ENCODE data around the gene GIGYF2.
"Not testable (repeated sequence)": the region's sequence is repeated elsewhere in the genome, so short reads cannot be mapped to it uniquely, and the experiment has no call there.

Gene GIGYF2

DNA sequence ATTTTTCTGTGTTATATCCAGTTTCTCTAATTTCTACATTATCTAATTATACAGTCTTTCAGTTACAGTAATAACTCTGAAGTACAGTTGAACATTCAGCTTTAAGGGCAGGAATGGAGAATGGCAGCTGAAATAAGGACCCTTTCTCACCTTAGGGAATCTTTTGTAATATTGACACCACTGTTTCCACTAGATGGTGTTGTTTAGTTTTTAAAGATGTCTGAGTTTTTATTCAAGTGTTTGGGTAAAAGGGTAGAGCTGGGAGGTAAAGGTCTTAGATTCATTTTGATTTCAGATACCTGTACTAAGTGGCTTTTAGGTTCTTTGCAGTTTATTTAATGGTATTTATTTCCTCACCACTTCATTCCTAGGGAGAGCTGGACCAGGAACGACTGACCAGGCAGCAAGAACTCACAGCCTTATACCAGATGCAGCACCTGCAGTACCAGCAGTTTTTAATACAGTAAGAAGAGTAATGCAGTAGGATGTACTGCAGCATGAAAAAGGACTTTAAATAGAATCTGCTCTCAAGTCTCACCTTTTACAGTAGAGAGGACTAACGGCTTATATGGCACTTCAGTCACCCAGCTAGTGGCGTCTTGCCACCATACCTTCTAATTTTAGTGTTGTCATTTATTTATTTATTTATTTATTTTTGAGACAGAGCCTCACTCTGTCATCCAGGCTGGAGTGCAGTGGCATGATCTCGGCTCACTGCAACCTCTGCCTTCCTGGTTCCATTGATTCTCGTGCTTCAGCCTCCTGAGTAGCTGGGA lies 112.4 kb downstream of the GIGYF2 start:
- DNase-seq (ENCODE audit: insufficient read length, low spot score) (no peak), FAIRE-seq (no peak)

DNA sequence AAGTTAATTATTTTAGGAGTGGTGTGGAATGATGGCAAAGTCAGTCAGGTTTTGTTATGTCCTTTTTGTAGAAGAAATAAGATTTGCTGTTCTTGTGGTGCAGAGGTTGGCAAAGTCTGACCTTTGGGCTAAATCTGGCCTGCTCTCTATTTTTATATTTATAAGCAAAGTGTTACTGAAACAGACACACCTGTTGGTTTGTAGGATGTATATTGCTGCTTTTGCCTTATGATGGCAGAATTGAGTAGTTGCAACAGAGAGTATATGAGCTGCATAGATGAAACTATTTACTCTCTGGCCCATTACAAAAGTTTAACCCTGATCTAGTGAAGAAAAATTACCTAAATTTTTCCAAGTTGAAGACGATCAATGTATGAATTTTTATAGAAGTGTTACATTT lies 113.3 kb downstream of the GIGYF2 start:
- FAIRE-seq: no peak
- DNase-seq (ENCODE audit: insufficient read length, low spot score): no peak

DNA sequence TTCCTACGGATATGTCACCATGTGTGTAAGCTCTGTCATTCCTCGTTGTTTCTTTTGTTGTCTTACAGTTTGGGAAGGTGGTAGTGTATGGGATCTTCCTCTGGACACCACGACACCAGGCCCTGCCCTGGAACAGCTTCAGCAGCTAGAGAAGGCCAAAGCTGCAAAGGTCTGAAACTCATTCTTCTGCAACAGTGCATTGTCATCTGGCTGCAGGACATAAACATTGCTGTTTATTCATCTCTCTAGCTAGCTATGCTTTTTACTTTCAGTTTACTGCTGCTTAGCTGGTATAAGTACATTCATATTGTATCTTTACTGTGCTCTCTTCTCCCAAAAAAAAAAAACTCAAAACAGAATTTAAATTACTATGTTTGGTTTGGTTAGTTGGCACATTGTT lies 118.4 kb downstream of the GIGYF2 start:
- DNase-seq (ENCODE audit: insufficient read length, low spot score): no peak
- no peak for FAIRE-seq

DNA sequence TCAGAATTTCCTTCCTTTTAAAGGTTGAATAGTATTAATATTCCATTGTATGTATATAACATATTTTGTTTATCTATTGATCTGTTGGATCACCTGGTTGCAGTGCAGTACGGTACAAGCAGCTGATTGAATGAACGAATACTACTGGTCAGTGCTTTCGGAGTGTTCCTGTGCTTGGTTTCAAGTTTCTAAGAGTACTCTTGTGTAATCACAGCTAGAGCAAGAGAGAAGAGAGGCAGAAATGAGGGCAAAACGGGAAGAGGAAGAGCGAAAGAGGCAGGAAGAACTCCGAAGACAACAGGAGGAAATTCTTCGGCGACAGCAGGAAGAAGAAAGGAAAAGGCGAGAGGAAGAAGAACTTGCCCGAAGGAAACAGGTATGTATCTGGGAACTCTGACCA lies 119.5 kb downstream of the GIGYF2 start:
- no peak for DNase-seq (ENCODE audit: insufficient read length, low spot score)
- FAIRE-seq: no peak

DNA sequence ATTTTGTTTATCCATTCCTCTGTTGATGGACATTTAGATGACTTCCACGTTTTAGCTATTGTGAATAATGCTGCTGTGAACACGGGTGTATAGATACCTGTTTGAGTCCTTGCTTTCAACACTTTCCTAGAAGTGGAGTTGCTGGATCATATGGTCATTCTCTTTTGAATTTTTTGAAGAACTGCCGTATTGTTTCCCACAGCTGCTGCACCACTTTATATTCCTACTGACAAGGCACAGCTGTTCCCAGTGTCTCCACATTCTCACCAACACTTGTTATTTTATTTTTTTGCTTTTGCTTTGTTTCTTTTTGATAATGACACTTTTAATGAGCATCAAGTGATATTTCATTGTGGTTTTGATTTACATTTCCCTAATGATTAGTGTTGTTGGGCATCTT lies 120.6 kb downstream of the GIGYF2 start:
- FAIRE-seq (no peak), DNase-seq (ENCODE audit: insufficient read length, low spot score) (no peak)

DNA sequence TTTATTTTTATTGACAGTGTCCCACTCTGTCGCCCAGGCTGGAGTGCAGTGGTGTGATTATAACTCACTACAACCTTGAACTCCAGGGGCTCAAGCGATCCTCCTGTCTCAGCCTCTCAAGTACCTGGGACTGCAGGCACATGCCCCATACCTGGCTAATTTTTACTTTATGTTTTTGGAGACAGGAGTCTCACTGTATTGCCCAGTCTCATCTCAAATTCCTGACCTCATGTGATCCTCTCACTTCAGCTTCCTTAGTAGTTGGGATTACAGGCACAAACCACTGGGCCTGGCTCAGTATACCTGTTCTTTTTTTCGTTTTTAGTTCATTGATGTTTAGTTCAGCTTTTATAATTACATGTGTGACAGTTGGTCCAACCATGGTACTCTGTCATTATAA lies 132.9 kb downstream of the GIGYF2 start:
- DNase-seq (ENCODE audit: insufficient read length, low spot score) (no peak), FAIRE-seq (no peak)

DNA sequence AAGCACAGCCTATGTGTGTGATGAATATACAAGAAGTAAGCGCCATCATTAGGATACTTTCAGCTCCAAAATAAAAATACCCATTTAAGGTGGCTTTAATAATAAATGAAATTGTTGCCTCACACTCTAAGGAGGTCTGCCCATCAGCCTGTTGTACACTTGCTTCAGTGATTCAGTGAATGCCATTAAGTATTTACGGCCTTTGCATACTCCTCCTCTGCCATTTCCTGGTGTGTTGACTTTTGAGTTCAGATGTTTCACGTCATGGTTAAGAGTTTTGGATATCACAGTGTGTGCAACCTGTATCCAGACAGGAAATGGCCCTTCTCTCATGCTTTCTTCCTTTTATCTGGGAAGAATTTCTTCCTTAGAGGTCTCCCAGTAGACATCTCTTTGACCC lies 134.4 kb downstream of the GIGYF2 start:
- FAIRE-seq (no peak), DNase-seq (ENCODE audit: insufficient read length, low spot score) (no peak)

DNA sequence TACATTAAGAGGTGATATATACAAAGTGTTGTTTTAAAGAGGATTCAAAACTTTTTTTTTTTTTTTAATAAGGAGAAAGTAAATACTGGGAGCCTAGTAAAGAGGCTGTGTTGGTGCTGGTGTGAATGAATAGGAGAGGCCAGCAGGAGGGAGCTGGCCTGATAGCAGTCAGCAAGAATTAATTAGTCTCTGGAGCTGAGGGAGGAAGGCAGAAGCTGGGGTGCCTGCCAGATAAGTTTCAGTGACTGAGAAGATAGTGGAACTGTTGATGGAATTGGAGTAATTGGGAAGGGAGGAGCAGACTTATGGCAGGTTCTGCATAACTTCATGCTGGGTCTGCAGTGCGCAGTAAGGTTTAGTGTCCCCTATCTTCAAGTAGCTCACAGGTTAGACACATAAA lies 136.7 kb downstream of the GIGYF2 start:
- FAIRE-seq (no peak), DNase-seq (ENCODE audit: insufficient read length, low spot score) (no peak)

DNA sequence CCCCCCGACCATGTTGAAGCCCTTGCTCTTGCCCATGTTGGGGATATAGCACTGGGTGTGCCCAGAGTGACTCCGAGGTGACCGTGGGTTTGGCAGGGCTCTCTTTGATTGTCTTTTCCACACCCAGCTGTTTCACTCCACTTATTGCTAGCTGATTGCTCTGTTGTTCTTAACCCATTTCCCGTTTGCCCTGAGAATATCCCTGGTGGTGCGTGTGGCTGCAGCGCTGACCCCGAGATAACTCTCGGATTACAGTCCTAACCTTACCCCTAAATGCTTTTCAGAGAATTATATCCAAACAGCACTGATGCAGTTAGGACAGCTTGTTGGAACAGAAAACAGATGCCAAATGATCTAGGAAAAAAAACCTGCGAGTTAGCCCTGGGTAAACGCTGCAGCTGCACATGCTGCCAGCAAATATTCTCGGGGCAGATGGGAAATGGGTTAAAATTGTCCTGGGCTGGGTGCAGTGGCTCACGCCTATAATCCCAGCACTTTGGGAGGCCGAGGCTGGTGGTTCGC lies 138.6 kb downstream of the GIGYF2 start:
- no peak for DNase-seq (ENCODE audit: insufficient read length, low spot score)
- FAIRE-seq: no peak

DNA sequence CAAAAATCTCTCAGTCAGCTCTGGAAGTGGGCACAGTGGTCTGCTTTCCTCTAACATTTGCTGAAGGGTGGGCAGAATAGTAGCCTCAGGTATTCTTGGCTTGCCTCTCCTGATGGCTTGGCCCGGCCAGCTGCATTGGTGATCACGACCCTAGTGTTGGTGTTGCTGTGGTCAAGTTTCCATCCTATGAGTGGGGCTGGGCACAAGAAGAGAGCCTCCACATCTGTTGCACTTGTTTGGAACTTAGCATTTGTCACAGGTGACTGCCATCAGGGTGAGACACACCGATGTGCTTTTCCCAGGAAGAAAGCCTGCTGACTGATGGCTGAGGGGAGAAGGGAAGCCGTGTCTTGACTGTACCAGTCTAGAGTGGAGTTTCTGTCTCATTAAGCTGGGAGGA lies 139.8 kb downstream of the GIGYF2 start:
- no peak for FAIRE-seq
- no peak for DNase-seq (ENCODE audit: insufficient read length, low spot score)

DNA sequence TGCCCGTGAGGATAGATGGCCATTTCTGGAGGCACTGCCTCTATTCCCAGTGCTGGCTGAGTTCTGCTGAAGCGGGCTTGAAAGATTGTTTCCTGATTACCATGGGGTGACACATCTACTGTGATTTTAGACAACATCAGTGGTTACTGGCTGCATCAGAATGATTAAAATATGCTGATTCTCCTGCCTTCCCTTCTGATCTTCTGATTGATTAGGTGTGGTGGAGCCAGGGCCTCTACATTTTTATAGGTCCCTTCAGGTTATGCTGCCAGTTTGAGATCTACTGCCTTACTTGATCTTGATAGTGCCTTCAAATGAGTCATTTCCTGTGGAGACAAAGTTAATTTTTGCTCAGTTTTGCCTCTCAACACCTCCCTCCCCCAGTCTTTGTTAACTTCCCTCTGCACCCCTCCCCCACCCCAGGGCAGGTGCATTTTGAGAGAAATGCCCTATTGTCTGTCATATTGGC lies 141.3 kb downstream of the GIGYF2 start:
- FAIRE-seq (no peak), DNase-seq (ENCODE audit: insufficient read length, low spot score) (no peak)

DNA sequence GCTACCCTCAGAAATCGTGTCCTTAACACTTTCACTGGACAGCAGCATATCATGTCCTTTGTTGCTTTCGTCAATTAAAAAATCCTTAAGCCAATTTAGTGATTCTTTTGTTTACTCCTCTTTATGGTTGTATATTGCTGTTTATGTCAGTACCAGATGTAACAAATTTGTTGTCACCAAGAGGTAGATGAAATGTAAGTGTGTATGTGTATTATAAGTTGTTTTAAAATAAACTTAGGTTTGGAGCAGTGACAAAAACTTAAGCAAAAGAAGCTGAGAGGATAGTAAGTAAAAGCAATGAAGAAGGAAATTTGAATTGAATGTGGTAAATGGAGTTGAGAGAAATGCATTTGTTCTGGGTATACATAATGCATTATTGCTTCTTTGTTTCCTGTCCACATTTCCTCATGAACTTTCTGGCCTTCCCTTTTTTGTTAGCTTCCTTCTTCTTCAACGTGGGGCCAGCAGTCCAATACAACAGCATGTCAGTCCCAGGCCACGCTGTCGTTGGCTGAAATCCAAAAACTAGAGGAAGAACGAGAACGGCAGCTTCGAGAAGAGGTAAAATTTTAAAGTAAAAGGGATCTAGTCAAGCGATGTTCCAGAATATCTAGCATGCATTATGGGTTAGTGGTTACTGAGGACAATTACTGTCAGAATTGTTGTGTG lies 142.4 kb downstream of the GIGYF2 start:
- DNase-seq (ENCODE audit: insufficient read length, low spot score) (no peak), FAIRE-seq (no peak)

DNA sequence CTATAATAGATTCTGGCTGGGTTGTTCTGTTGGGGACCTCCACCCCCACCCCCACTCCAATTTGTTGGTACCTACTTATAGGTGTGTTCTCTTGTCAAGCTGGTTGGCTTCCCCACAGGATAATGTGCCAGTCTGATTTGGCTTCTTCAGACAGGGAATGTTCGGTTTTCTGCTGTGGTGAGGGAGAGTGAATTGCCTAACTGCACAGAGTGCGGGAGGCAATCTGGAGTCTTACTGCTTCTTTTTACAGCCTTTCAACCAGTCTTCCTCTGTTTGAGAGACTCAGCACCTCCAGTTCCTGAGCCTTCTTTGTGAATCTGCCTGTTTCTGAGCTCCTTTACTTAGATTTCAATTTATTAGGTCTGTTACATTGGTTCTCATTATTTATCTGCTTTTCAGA lies 145.6 kb downstream of the GIGYF2 start:
- DNase-seq (ENCODE audit: insufficient read length, low spot score) (no peak), FAIRE-seq (no peak)

DNA sequence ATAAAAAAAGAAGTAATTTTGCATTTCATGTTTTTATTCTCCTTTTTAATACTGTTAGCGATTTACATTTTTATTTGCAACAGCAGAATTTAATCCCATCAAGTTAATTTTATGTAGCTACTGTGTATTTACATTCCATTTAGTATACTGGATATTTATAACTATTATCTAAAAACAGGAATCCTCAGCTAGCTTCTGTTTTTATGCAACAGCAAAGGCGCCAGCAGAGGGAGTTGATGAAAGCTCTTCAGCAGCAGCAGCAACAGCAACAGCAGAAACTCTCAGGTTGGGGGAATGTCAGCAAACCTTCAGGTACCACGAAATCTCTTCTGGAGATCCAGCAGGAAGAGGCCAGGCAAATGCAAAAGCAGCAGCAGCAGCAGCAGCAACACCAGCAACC lies 146.7 kb downstream of the GIGYF2 start:
- FAIRE-seq (no peak), DNase-seq (ENCODE audit: insufficient read length, low spot score) (no peak)

DNA sequence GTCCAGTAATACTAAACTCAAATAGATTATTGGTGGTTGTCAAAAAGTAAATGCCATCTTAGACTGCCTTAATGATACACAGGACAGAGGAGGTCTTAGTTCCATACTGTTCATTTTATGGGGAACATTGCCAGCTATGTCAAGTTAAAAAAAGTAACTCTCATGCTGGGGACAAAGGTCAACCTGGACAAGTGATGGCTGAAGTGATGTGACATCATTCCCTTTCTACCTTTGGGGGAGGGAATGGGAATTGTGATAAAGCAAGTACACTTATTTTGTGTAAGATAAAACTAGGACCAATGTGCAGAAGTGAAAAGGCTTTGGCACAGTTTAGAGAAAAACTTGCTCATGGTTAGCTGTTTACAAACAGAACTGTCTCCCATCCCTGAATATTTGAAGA lies 148.9 kb downstream of the GIGYF2 start:
- DNase-seq (ENCODE audit: insufficient read length, low spot score) (no peak), FAIRE-seq (no peak)

DNA sequence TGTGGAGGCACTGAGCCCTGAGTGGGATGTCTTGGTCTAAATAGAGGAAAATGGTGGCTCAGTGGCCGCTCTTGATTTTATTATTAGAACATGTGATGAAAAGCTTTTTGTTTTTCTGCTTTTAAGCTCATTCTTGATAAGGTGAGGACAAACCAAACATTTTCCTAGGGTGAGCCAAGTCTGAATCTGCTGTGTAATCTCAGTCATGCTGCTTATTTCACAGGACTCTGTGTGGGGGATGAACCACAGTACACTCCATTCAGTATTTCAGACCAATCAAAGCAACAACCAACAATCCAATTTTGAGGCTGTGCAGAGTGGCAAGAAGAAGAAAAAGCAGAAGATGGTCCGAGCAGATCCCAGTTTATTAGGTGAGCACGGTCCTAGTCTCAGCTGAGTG lies 152.9 kb downstream of the GIGYF2 start:
- DNase-seq (ENCODE audit: insufficient read length, low spot score): no peak
- no peak for FAIRE-seq

DNA sequence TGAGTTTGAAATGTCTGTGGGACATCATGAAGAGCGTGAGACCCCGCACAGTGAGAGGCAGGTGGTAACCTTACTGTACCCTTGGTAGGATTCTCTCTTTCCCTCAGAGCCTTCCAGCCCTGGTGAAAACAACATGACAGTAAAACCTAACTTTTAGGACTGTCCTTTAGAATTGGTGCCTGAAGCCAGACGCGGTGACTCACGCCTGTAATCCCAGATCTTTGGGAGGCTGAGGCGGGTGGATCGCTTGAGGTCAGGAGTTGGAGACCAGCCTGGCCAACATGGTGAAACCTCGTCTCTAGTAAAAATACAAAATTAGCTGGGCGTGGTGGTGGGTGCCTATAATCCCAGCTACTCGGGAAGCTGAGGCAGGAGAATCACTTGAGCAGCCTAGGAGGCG lies 154.9 kb downstream of the GIGYF2 start:
- DNase-seq (ENCODE audit: insufficient read length, low spot score); FAIRE-seq: not testable (repeated sequence)

DNA sequence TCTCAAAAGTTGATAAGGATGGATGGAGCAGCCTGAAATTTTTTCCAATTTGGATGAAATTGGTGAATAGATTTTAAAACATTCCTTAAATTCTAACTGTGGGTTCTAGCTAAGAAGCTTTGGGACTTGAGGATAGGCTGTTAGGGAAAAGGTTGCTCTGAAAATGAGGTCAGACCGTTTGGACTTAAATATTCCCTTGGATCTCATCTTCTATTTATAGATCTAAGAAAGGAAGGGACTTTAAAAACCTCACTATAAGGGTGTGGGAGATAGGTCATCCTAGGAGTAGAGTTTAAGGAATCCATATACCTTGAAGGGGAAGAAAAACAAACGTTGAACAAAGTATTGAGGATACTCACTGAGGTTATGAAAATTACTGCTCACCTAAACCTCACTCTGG lies 155.5 kb downstream of the GIGYF2 start:
- DNase-seq (ENCODE audit: insufficient read length, low spot score) (no peak), FAIRE-seq (no peak)

DNA sequence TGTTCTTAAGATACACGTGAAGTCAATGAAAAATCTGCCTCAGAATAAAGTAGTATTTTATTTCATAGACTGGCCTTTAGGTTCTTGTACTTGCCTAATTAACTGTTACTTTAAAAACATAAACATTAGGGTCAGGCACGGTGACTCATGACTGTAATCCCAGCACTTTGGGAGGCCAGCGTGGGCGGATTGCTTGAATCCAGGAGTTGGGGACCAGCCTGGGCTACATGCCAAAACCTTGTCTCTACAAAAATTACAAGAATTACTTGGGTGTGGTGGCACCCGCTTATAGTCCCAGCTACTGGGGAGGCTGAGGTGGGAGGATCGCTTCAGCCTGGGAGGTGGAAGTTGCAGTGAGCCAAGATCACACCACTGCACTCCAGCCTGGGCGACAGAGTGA lies 157.0 kb downstream of the GIGYF2 start:
- FAIRE-seq (no peak), DNase-seq (ENCODE audit: insufficient read length, low spot score) (no peak)

DNA sequence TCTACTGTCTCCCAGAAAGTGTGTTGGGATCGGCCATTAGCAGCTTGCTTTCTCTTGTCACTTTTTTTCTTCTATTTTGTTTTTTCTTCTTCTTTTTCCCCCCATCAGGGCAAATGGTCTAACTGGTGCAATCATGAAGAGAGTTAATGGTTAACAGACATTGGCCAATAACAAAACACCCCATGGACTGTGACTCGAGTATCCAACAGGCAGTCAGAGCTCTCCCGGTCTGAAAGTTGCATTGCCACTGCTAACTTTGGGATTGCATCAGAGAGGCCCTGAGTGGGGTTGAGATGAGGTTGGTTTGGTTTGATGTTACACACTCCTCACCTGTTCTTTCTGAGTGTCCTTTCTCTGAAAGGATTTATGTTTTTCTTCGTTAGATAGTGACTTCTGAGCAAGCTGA lies 160.0 kb downstream of the GIGYF2 start:
- FAIRE-seq: no peak
- no peak for DNase-seq (ENCODE audit: insufficient read length, low spot score)

DNA sequence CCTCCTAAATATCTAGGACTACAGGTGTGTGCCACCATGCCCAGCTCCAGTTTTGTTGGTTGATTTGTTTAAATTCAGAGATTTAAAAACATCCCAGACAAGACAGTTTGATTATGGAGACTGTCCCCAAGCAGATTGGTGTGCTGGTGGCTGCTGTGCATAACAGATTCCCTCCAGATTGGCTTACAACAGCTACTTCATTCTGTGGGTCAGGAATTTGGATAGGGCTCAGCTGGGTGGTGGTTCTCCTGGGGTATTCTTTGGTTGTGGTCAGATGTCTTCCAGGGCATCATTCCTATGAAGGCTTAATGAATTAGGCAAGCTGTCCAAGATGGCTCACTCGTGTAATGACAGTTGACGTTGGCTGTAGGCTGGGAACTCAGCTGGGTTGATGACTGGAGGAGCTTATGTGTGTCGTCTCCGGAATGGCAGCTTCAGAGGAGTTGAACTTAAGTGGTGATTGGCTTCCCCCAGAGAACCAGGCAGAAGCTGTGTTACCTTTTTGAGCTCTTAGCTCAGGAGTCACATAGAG lies 162.3 kb downstream of the GIGYF2 start:
- DNase-seq (ENCODE audit: insufficient read length, low spot score): no peak
- FAIRE-seq: no peak
